ENCODE data around the gene ADCY5.

The ADCY5 gene

GRCh38 chr3:123334056-123334455 lies 114.8 kb downstream of the ADCY5 start:
- ChIA-PET POLR2A (no interaction called here), CTCF (interaction anchor here (1.0 to 6.9 kb wide), 2 partner anchors 156 to 225 kb away, joined by 3 to 80 read pairs; no protein-coding TSS in a partner anchor)
- TF ChIP-seq CTCF (IDR thresholded peaks at IDR 0.05; ENCODE audit: insufficient read depth, low read length, missing control alignments), result no peak
- no peak for DNase-seq (ENCODE audit: low read depth, low spot score)
- H3K4me3 ChIP-seq (ENCODE audit: low read depth, low read length), result no peak overlapping the region

GRCh38 chr3:123333401-123333800 lies 115.5 kb downstream of the ADCY5 start:
- CTCF ChIA-PET, result interaction anchor here (1.0 to 15.4 kb wide), 3 partner anchors 157 to 226 kb away, joined by 3 to 250 read pairs (median 80); no protein-coding TSS in a partner anchor
- POLR2A ChIA-PET, result no interaction called here
- no peak overlapping the region for H3K4me3 ChIP-seq (ENCODE audit: low read depth, low read length)
- TF ChIP-seq CTCF (IDR thresholded peaks at IDR 0.05; ENCODE audit: insufficient read depth, low read length, missing control alignments), result no peak
- no peak for DNase-seq (ENCODE audit: low read depth, low spot score)

- DNase-seq (ENCODE audit: low read depth, low spot score), result no peak
- TF ChIP-seq CTCF (IDR thresholded peaks at IDR 0.05; ENCODE audit: insufficient read depth, low read length, missing control alignments), result no peak
- ChIA-PET CTCF (interaction anchor here (0.8 to 15.4 kb wide), 6 partner anchors 14 to 228 kb away, joined by 3 to 250 read pairs (median 22); no protein-coding TSS in a partner anchor), POLR2A (no interaction called here)
- H3K4me3 ChIP-seq (ENCODE audit: low read depth, low read length), result no peak overlapping the region
Measured at GRCh38 chr3:123332124-123332641, 116.7 kb downstream of the ADCY5 start.

- CTCF ChIA-PET, result interaction anchor here (1.0 to 15.4 kb wide), 7 partner anchors 10 to 228 kb away, joined by 3 to 250 read pairs (median 6); no protein-coding TSS in a partner anchor
- TF ChIP-seq CTCF (IDR thresholded peaks at IDR 0.05; ENCODE audit: insufficient read depth, low read length, missing control alignments), result no peak
- POLR2A ChIA-PET, result no interaction called here
- DNase-seq (ENCODE audit: low read depth, low spot score), result no peak
- H3K4me3 ChIP-seq (ENCODE audit: low read depth, low read length), result no peak overlapping the region
Measured at GRCh38 chr3:123331651-123332050, 117.2 kb downstream of the ADCY5 start.

GRCh38 chr3:123331006-123331405 lies 117.9 kb downstream of the ADCY5 start:
- no peak overlapping the region for H3K4me3 ChIP-seq (ENCODE audit: low read depth, low read length)
- POLR2A ChIA-PET, result no interaction called here
- no peak for DNase-seq (ENCODE audit: low read depth, low spot score)
- TF ChIP-seq CTCF (IDR thresholded peaks at IDR 0.05; ENCODE audit: insufficient read depth, low read length, missing control alignments), result no peak
- CTCF ChIA-PET, result interaction anchor here (1.0 to 15.4 kb wide), 9 partner anchors 9 to 229 kb away, joined by 3 to 250 read pairs (median 11); no protein-coding TSS in a partner anchor

GRCh38 chr3:123330441-123330991 lies 118.4 kb downstream of the ADCY5 start:
- H3K4me3 ChIP-seq (ENCODE audit: low read depth, low read length), result no peak overlapping the region
- CTCF ChIA-PET, result interaction anchor here (1.0 to 15.4 kb wide), 13 partner anchors 8 to 1784 kb away, joined by 3 to 250 read pairs (median 8); no protein-coding TSS in a partner anchor
- POLR2A ChIA-PET, result no interaction called here
- no peak for TF ChIP-seq CTCF (IDR thresholded peaks at IDR 0.05; ENCODE audit: insufficient read depth, low read length, missing control alignments)
- no peak for DNase-seq (ENCODE audit: low read depth, low spot score)

Measured in AG04449 (cell line).